GM12878 (cell line): ENCODE measurements around the gene CAMTA1. TPM values are rescaled to one million over a fixed set of nuclear protein-coding genes. Genes with fewer than 3 reads are reported as not detected.

ENCODE experiments used
- ATAC-seq: fragments of 200-7000 bp; cut with Tn5 transposase; 3 replicates; pipeline ENCODE4 v1.9.1; 2020; ENCODE audit warnings: mild to moderate bottlenecking, moderate library complexity
- BruUV-seq: library from RNA; stranded (reverse); fragments of 400-500 nt; replicated peaks from 2 replicates; lab custom pipeline; 2021; lab: Mats Ljungman, UMichigan
- CTCF ChIA-PET: fragments of 300-600 bp; sonication (Branson Sonifier 250); formaldehyde crosslinking; extraction: SDS; loops from one replicate; lab custom pipeline; 2021; ENCODE audit warnings: inconsistent platforms; lab: Yijun Ruan, JAX
- POLR2A ChIA-PET: fragments of 350-600 bp; formaldehyde crosslinking; extraction: SDS; loops from one replicate; lab custom pipeline; 2021; ENCODE audit warnings: inconsistent platforms; lab: Charles Lee
- RAD21 ChIA-PET: fragments of 300-600 bp; sonication (Branson Sonifier 250); formaldehyde crosslinking; loops from one replicate; lab custom pipeline; 2023; ENCODE audit warnings: antibody characterized with exemption; ENCODE audit not compliant: unreplicated experiment; lab: Charles Lee
- SMC1A ChIA-PET: fragments of 300-600 bp; sonication (Branson Sonifier 250); formaldehyde crosslinking; loops from one replicate; lab custom pipeline; 2023; ENCODE audit not compliant: unreplicated experiment, uncharacterized antibody; lab: Charles Lee
- DNase-seq: peaks from one replicate; pipeline ENCODE4 v3.0.0-alpha.2; 2011; ENCODE audit warnings: low read depth, low spot score
- FAIRE-seq: peaks from 3 replicates; lab custom pipeline; 2011; peaks lifted over from hg19 to GRCh38; lab: Jason Lieb, UNC
- H2AFZ ChIP-seq: 2 replicates; pipeline ENCODE4 v1.6.0; 2011; ENCODE audit warnings: low read depth, low read length, control low read depth; ENCODE audit not compliant: control insufficient read depth
- H3K27ac ChIP-seq: 2 replicates; pipeline ENCODE4 v1.5.1; 2011; ENCODE audit warnings: control low read depth; ENCODE audit not compliant: control insufficient read depth, insufficient read depth
- H3K27me3 ChIP-seq, 2 experiments: replicated peaks in 1 of 2; 2 replicates each; pipeline versions ENCODE4 v1.6.0 to v1.6.1; 2011; ENCODE audit warnings: low read length in 1 of 2; ENCODE audit not compliant: control insufficient read depth in 2 of 2, insufficient read depth in 2 of 2
- H3K36me3 ChIP-seq, 2 experiments: 2 replicates each; pipeline ENCODE4 v1.5.1; 2011; ENCODE audit warnings: low read length in 1 of 2; ENCODE audit not compliant: control insufficient read depth in 2 of 2, insufficient read depth in 2 of 2
- H3K4me1 ChIP-seq: 2 replicates; pipeline ENCODE4 v1.6.1; 2011; ENCODE audit warnings: mild to moderate bottlenecking, low read length, moderate library complexity, mixed read lengths; ENCODE audit not compliant: control insufficient read depth, insufficient read depth
- H3K4me2 ChIP-seq: 2 replicates; pipeline ENCODE4 v1.6.0; 2011; ENCODE audit warnings: control low read depth; ENCODE audit not compliant: control insufficient read depth, insufficient read depth
- H3K4me3 ChIP-seq: fragments of 200-600 bp; sonication (generic); 2 replicates; pipeline ENCODE4 v1.5.1; 2016
- H3K79me2 ChIP-seq: 2 replicates; pipeline ENCODE4 v1.6.0; 2011; ENCODE audit warnings: low read length; ENCODE audit not compliant: control insufficient read depth, insufficient read depth
- H3K9ac ChIP-seq: 2 replicates; pipeline ENCODE4 v1.8.0; 2011; ENCODE audit warnings: low read length, control low read depth, mixed read lengths; ENCODE audit not compliant: control insufficient read depth, insufficient read depth
- H3K9me3 ChIP-seq: replicated peaks from 3 replicates; pipeline ENCODE4 v1.5.1; 2011; ENCODE audit warnings: mild to moderate bottlenecking, low read length; ENCODE audit not compliant: control insufficient read depth, insufficient read depth
- H4K20me1 ChIP-seq: 2 replicates; pipeline ENCODE4 v1.6.0; 2011; ENCODE audit not compliant: control insufficient read depth, insufficient read depth
- ATF7 ChIP-seq: fragments of 450-650 bp; IDR thresholded peaks from 2 replicates; pipeline ENCODE4 v1.6.1; 2016; ENCODE audit warnings: low read depth, mild to moderate bottlenecking
- EGR1 ChIP-seq, 2 experiments: IDR thresholded peaks; 1 replicate in 1 of 2; 2 replicates in 1 of 2; pipeline ENCODE4 v1.6.1; 2011 to 2012; ENCODE audit warnings: low read depth in 2 of 2, low read length in 2 of 2, borderline replicate concordance in 1 of 2, mild to moderate bottlenecking in 1 of 2, moderate library complexity in 1 of 2
- GABPA ChIP-seq: IDR thresholded peaks from 2 replicates; pipeline ENCODE4 v1.6.1; 2014; ENCODE audit warnings: antibody characterized with exemption, low read depth, mild to moderate bottlenecking, inconsistent platforms
- MTA2 ChIP-seq: fragments of 450-650 bp; IDR thresholded peaks from 2 replicates; pipeline ENCODE4 v1.6.1; 2016; ENCODE audit warnings: low read depth, mild to moderate bottlenecking, moderate library complexity
- RUNX3 ChIP-seq: IDR thresholded peaks from 2 replicates; pipeline ENCODE4 v1.6.1; 2012; ENCODE audit warnings: low read length, inconsistent platforms
- STAT1 ChIP-seq: fragments of 450-650 bp; conservative IDR thresholded peaks from 2 replicates; pipeline ENCODE4 v1.6.1; 2014; ENCODE audit warnings: antibody characterized with exemption, mild to moderate bottlenecking
- ZNF217 ChIP-seq: fragments of 450-650 bp; IDR thresholded peaks from 2 replicates; pipeline ENCODE4 v1.6.1; 2017; ENCODE audit warnings: antibody characterized with exemption, mild to moderate bottlenecking
- ZNF274 ChIP-seq: IDR thresholded peaks from one replicate; pipeline ENCODE4 v1.8.0; 2011; ENCODE audit not compliant: insufficient read length, insufficient read depth
- WGBS: methylation state at CpG from one replicate; pipeline ENCODE4 v1.1.6; 2016; ENCODE audit warnings: low lambda C conversion rate; ENCODE audit not compliant: insufficient replicate concordance, insufficient coverage; ENCODE audit errors: missing lambda C conversion rate; 5-methylcytosine and 5-hydroxymethylcytosine counted together
- in situ Hi-C: fragments of 300-500 bp; cut with MboI; formaldehyde crosslinking; loops from 9 replicates; pipeline ENCODE4 v1.14.3; 2018; ENCODE audit warnings: mixed read lengths
- intact Hi-C: fragments of 100-400 bp; cut with micrococcal nuclease; formaldehyde crosslinking; loops from one replicate; pipeline ENCODE4 v1.14.2; 2022; ENCODE audit not compliant: unreplicated experiment
- polyA plus RNA-seq, 11 experiments: library from polyadenylated mRNA; depleted of rRNA in 4 of 11; unstranded in 6 of 11; stranded (reverse) in 5 of 11; fragments of >200 nt; fragmentation: Nextera tagmentation in 4 of 11; fragmentation: Illumina TruSeq in 1 of 11; extraction: Ambion mirVana in 4 of 11; extraction: Trizol in 1 of 11; gene quantifications; 1 replicate in 1 of 11; 2 replicates in 10 of 11; pipeline versions ENCODE4 v1.2.1 to v1.2.3, GENCODE V29; 2011 to 2016; ENCODE audit warnings: inconsistent platforms in 2 of 11, missing spikeins in 2 of 11, low read depth in 1 of 11
- total RNA-seq, 4 experiments: library from RNA; depleted of rRNA in 3 of 4; stranded (reverse); fragments of >200 nt in 3 of 4; fragmentation: Illumina TruSeq in 1 of 4; extraction: Trizol in 1 of 4; gene quantifications; 2 replicates each; pipeline versions ENCODE4 v1.2.1 to v1.2.3, GENCODE V29; 2013 to 2021
- TF ChIP-seq, protein P1 (sequence below): IDR thresholded peaks from 2 replicates; pipeline ENCODE4 v1.6.1; 2012; ENCODE audit warnings: improper control_type of control experiment, low read depth, low read length; ENCODE audit not compliant: insufficient replicate concordance
- TF ChIP-seq, protein P2 (sequence below): fragments of 450-650 bp; IDR thresholded peaks from 2 replicates; pipeline ENCODE4 v1.6.1; 2017; ENCODE audit warnings: borderline replicate concordance
- TF ChIP-seq, protein P3 (sequence below): fragments of 450-650 bp; formaldehyde crosslinking; IDR thresholded peaks from 2 replicates; pipeline ENCODE4 v1.4.0; 2020; ENCODE audit warnings: mild to moderate bottlenecking, moderate library complexity
- TF ChIP-seq, protein P4 (sequence below): IDR thresholded peaks from 2 replicates; pipeline ENCODE4 v1.6.1; 2011; ENCODE audit warnings: mild to moderate bottlenecking, low read depth, low read length, moderate library complexity; ENCODE audit not compliant: insufficient replicate concordance

Gene CAMTA1
- total and polyA plus RNA-seq, 10 of the 15 experiments (the other 5 are each of a cell fraction or from before 2014, with no cell fraction given), result 37.7 to 148 (median 76.4) TPM

DNA sequence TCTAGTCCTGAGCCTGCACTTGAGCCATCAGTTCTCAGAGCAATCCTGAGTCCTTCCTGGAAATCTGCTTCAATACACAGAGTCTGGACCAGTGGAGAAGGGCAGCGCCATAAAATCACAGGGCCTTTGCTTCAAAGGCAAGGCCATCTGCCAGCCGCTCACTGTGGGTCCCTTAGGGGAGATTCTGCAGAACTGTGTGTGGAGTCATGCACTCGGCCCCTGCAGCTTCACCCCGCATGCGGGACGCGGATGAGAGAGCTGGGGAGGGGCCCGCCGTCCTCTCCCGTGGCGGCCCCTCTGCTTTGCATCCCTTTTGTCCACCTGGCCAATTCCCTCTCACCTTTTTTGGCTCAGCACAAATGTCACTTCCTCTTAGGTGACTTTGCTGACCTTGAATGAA is 674.7 kb downstream of the CAMTA1 start:
- in situ Hi-C loops, result no loop called here
- intact Hi-C loops, result no loop called here
- FAIRE-seq, result no peak

More for the DNA sequence above, 674.7 kb downstream of the CAMTA1 start:
- Histone ChIP-seq H3K9me3 (no peaks in the 10 kb centered on the region), H3K9ac (no peak overlapping the region)
- no peak for DNase-seq
- no peak for ATAC-seq
- TF ChIP-seq STAT1 (no peak), RUNX3 (no peak), MTA2 (no peak), EGR1 (IDR thresholded peaks at IDR 0.05; ENCODE audit: borderline replicate concordance in 1 of 2, low read depth in 2 of 2, low read length in 2 of 2) (no peak), ATF7 (no peak), ZNF217 (no peak), ZNF274 (no peak), GABPA (no peak)
- TF ChIP-seq, protein P1, sequence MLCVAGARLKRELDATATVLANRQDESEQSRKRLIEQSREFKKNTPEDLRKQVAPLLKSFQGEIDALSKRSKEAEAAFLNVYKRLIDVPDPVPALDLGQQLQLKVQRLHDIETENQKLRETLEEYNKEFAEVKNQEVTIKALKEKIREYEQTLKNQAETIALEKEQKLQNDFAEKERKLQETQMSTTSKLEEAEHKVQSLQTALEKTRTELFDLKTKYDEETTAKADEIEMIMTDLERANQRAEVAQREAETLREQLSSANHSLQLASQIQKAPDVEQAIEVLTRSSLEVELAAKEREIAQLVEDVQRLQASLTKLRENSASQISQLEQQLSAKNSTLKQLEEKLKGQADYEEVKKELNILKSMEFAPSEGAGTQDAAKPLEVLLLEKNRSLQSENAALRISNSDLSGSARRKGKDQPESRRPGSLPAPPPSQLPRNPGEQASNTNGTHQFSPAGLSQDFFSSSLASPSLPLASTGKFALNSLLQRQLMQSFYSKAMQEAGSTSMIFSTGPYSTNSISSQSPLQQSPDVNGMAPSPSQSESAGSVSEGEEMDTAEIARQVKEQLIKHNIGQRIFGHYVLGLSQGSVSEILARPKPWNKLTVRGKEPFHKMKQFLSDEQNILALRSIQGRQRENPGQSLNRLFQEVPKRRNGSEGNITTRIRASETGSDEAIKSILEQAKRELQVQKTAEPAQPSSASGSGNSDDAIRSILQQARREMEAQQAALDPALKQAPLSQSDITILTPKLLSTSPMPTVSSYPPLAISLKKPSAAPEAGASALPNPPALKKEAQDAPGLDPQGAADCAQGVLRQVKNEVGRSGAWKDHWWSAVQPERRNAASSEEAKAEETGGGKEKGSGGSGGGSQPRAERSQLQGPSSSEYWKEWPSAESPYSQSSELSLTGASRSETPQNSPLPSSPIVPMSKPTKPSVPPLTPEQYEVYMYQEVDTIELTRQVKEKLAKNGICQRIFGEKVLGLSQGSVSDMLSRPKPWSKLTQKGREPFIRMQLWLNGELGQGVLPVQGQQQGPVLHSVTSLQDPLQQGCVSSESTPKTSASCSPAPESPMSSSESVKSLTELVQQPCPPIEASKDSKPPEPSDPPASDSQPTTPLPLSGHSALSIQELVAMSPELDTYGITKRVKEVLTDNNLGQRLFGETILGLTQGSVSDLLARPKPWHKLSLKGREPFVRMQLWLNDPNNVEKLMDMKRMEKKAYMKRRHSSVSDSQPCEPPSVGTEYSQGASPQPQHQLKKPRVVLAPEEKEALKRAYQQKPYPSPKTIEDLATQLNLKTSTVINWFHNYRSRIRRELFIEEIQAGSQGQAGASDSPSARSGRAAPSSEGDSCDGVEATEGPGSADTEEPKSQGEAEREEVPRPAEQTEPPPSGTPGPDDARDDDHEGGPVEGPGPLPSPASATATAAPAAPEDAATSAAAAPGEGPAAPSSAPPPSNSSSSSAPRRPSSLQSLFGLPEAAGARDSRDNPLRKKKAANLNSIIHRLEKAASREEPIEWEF, result no peak
- TF ChIP-seq, protein P2, sequence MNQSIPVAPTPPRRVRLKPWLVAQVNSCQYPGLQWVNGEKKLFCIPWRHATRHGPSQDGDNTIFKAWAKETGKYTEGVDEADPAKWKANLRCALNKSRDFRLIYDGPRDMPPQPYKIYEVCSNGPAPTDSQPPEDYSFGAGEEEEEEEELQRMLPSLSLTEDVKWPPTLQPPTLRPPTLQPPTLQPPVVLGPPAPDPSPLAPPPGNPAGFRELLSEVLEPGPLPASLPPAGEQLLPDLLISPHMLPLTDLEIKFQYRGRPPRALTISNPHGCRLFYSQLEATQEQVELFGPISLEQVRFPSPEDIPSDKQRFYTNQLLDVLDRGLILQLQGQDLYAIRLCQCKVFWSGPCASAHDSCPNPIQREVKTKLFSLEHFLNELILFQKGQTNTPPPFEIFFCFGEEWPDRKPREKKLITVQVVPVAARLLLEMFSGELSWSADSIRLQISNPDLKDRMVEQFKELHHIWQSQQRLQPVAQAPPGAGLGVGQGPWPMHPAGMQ, result no peak
- TF ChIP-seq, protein P3, sequence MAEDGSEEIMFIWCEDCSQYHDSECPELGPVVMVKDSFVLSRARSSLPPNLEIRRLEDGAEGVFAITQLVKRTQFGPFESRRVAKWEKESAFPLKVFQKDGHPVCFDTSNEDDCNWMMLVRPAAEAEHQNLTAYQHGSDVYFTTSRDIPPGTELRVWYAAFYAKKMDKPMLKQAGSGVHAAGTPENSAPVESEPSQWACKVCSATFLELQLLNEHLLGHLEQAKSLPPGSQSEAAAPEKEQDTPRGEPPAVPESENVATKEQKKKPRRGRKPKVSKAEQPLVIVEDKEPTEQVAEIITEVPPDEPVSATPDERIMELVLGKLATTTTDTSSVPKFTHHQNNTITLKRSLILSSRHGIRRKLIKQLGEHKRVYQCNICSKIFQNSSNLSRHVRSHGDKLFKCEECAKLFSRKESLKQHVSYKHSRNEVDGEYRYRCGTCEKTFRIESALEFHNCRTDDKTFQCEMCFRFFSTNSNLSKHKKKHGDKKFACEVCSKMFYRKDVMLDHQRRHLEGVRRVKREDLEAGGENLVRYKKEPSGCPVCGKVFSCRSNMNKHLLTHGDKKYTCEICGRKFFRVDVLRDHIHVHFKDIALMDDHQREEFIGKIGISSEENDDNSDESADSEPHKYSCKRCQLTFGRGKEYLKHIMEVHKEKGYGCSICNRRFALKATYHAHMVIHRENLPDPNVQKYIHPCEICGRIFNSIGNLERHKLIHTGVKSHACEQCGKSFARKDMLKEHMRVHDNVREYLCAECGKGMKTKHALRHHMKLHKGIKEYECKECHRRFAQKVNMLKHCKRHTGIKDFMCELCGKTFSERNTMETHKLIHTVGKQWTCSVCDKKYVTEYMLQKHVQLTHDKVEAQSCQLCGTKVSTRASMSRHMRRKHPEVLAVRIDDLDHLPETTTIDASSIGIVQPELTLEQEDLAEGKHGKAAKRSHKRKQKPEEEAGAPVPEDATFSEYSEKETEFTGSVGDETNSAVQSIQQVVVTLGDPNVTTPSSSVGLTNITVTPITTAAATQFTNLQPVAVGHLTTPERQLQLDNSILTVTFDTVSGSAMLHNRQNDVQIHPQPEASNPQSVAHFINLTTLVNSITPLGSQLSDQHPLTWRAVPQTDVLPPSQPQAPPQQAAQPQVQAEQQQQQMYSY, result no peak
- TF ChIP-seq, protein P4, sequence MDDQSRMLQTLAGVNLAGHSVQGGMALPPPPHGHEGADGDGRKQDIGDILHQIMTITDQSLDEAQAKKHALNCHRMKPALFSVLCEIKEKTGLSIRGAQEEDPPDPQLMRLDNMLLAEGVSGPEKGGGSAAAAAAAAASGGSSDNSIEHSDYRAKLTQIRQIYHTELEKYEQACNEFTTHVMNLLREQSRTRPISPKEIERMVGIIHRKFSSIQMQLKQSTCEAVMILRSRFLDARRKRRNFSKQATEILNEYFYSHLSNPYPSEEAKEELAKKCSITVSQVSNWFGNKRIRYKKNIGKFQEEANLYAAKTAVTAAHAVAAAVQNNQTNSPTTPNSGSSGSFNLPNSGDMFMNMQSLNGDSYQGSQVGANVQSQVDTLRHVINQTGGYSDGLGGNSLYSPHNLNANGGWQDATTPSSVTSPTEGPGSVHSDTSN, result no peak
- TF ChIP-seq, all 136 proteins: peak for 0
- H3K4me1 ChIP-seq, result no peaks in the 10 kb centered on the region
- no peaks in the 10 kb centered on the region for H3K79me2 ChIP-seq
- ChIA-PET SMC1A (no interaction called here), CTCF (no interaction called here), POLR2A (no interaction called here), RAD21 (no interaction called here)
- no peak overlapping the region for H3K4me2 ChIP-seq
- no peak overlapping the region for H3K27ac ChIP-seq
- BruUV-seq, result no TSS peak
- no peak overlapping the region for H3K4me3 ChIP-seq
- no peak overlapping the region for H2AFZ ChIP-seq
- H3K27me3 ChIP-seq, result peaks cover 0 to 3% of the 10 kb centered on the region in 2 experiments; a peak in 3 of 4 replicates
- H4K20me1 ChIP-seq, result no peaks in the 10 kb centered on the region; the same call in 1 of the 2 replicates
- no peaks in the 10 kb centered on the region for H3K36me3 ChIP-seq
- WGBS, result 74% methylated on average over 11 of the region's 11 CpGs
